Measurements from ENCODE around the gene CST9.

- TF ChIP-seq POLR2A (IDR thresholded peaks at IDR 0.05): peak in 1 of 2 donors; percentile 41
- peak in 1 of 5 experiments; percentile 18 for TF ChIP-seq CTCF (IDR thresholded peaks at IDR 0.05 in 4 of 5, conservative IDR thresholded peaks at IDR 0.05 in 1 of 5)
Measured at GRCh38 chr20:23641936-23642751, 36.4 kb upstream of the CST9 start.

Measured in gastrocnemius medialis (tissue), 4 donors.